Loucy (cell line): ENCODE results near the gene NXPH2.

Experiments used
- H2AFZ ChIP-seq: fragments of 200-600 bp; sonication (generic); 2 replicates; pipeline ENCODE4 v1.6.0; 2016; ENCODE audit warnings: antibody characterized with exemption, mild to moderate bottlenecking, low read length, moderate library complexity
- H3F3A ChIP-seq: fragments of 200-600 bp; 2 replicates; pipeline ENCODE4 v1.6.0; 2016; ENCODE audit warnings: antibody characterized with exemption, low read depth, mild to moderate bottlenecking
- H3K27me3 ChIP-seq: fragments of 200-600 bp; sonication (generic); 2 replicates; pipeline ENCODE4 v1.6.1; 2014; ENCODE audit warnings: low read length, mild to moderate bottlenecking; ENCODE audit not compliant: insufficient read depth, poor library complexity, severe bottlenecking
- H3K36me3 ChIP-seq: fragments of 200-600 bp; sonication (generic); 2 replicates; pipeline ENCODE4 v1.6.1; 2016; ENCODE audit warnings: low read length; ENCODE audit not compliant: insufficient read depth
- H3K4me1 ChIP-seq: fragments of 200-600 bp; sonication (generic); 2 replicates; pipeline ENCODE4 v1.5.1; 2014; ENCODE audit warnings: low read length, mild to moderate bottlenecking; ENCODE audit not compliant: insufficient read depth, poor library complexity, severe bottlenecking
- H3K4me2 ChIP-seq: fragments of 200-600 bp; sonication (generic); 2 replicates; pipeline ENCODE4 v1.6.0; 2014; ENCODE audit warnings: antibody characterized with exemption, low read length, low read depth, mild to moderate bottlenecking; ENCODE audit not compliant: poor library complexity, severe bottlenecking
- H3K4me3 ChIP-seq: fragments of 200-600 bp; sonication (generic); 2 replicates; pipeline ENCODE4 v1.5.1; 2014; ENCODE audit warnings: low read length, mild to moderate bottlenecking, mixed read lengths; ENCODE audit not compliant: poor library complexity, severe bottlenecking
- H3K79me2 ChIP-seq: fragments of 200-600 bp; sonication (generic); 2 replicates; pipeline ENCODE4 v1.6.1; 2014; ENCODE audit warnings: low read length; ENCODE audit not compliant: insufficient read depth
- H3K9ac ChIP-seq: fragments of 200-600 bp; sonication (generic); 2 replicates; pipeline ENCODE4 v1.6.0; 2014; ENCODE audit warnings: mild to moderate bottlenecking, low read depth, low read length, moderate library complexity; ENCODE audit not compliant: poor library complexity, severe bottlenecking
- H3K9me2 ChIP-seq: fragments of 200-600 bp; sonication (generic); replicated peaks from 2 replicates; pipeline ENCODE4 v1.6.1; 2016; ENCODE audit warnings: low read depth, low read length, mixed read lengths
- H3K9me3 ChIP-seq: fragments of 200-600 bp; sonication (generic); 2 replicates; pipeline ENCODE4 v1.6.1; 2014; ENCODE audit warnings: mild to moderate bottlenecking, antibody characterized with exemption, low read length, low read depth; ENCODE audit not compliant: insufficient read depth
- H4K20me1 ChIP-seq: fragments of 200-600 bp; sonication (generic); 2 replicates; pipeline ENCODE4 v1.6.0; 2014; ENCODE audit warnings: antibody characterized with exemption, low read length, mild to moderate bottlenecking; ENCODE audit not compliant: insufficient read depth, poor library complexity, severe bottlenecking
- EZH2phosphoT487 ChIP-seq: fragments of 200-600 bp; IDR thresholded peaks from 2 replicates; pipeline ENCODE4 v1.6.1; 2018; ENCODE audit warnings: antibody characterized with exemption, mild to moderate bottlenecking, moderate library complexity, borderline replicate concordance
- TF ChIP-seq, protein P1 (sequence below): fragments of 200-600 bp; sonication (generic); conservative IDR thresholded peaks from 2 replicates; pipeline ENCODE4 v1.5.1; 2014; ENCODE audit warnings: mild to moderate bottlenecking, antibody characterized with exemption, low read length

NXPH2 gene

DNA sequence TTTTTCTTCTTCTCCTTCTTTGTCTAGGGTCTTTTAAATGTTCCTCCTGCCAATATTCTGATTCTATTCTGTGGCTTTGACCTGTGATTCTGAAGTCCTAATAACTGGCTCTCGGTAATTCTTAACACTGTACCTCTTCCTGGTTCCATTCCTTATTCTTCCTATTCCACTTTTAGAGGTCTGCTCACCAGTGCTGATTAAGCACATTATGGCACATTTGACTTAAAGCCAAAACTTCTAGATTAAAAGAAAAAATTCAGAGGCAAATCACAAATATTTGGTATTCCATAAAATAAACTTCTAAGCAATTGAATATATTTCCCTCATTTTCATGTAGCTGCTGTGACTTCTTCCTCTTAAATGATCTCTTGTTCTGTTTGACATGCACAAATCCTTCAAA, 47.5 kb downstream of the NXPH2 start:
- H3K27me3 ChIP-seq = no peaks in the 10 kb centered on the region
- H3K9me3 ChIP-seq = no peaks in the 10 kb centered on the region

DNA sequence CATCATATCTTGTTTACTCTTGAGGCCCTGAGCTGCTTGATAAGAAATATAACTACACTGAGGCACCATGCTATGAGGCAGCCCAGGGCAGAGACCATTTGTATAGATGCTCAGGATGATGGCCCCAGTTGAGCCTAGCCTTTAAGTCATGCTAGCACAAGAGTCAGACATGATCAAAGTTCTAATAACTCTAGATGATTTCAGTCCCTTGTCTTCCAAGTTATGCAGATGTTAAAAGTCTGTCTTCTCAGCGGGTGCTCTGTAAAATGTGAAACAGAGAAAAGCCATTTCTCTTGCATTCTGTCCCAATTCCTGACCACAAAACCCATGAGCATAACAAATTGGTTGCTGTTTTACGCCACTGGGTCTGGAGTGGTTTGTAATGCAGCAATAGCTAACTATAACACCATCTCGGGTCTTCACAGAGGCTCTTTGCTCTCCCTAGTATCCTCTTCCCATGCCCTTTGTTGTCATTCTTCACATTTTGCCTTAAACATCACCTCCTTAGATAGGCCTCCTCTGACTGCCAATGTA, 49.6 kb downstream of the NXPH2 start:
- H3K4me3 ChIP-seq = no peak overlapping the region

More for the DNA sequence above, 47.5 kb downstream of the NXPH2 start:
- Histone ChIP-seq H3K79me2 (no peaks in the 10 kb centered on the region), H3K4me2 (no peak overlapping the region), H3K36me3 (no peaks in the 10 kb centered on the region), H3K4me3 (no peak overlapping the region), H3F3A (no peaks in the 10 kb centered on the region), H2AFZ (no peak overlapping the region), H4K20me1 (no peaks in the 10 kb centered on the region), H3K9me2 (no peaks in the 10 kb centered on the region), H3K9ac (no peak overlapping the region), H3K4me1 (no peaks in the 10 kb centered on the region)
- TF ChIP-seq, protein P1, sequence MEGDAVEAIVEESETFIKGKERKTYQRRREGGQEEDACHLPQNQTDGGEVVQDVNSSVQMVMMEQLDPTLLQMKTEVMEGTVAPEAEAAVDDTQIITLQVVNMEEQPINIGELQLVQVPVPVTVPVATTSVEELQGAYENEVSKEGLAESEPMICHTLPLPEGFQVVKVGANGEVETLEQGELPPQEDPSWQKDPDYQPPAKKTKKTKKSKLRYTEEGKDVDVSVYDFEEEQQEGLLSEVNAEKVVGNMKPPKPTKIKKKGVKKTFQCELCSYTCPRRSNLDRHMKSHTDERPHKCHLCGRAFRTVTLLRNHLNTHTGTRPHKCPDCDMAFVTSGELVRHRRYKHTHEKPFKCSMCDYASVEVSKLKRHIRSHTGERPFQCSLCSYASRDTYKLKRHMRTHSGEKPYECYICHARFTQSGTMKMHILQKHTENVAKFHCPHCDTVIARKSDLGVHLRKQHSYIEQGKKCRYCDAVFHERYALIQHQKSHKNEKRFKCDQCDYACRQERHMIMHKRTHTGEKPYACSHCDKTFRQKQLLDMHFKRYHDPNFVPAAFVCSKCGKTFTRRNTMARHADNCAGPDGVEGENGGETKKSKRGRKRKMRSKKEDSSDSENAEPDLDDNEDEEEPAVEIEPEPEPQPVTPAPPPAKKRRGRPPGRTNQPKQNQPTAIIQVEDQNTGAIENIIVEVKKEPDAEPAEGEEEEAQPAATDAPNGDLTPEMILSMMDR = no peak
- no peak for TF ChIP-seq EZH2phosphoT487

DNA sequence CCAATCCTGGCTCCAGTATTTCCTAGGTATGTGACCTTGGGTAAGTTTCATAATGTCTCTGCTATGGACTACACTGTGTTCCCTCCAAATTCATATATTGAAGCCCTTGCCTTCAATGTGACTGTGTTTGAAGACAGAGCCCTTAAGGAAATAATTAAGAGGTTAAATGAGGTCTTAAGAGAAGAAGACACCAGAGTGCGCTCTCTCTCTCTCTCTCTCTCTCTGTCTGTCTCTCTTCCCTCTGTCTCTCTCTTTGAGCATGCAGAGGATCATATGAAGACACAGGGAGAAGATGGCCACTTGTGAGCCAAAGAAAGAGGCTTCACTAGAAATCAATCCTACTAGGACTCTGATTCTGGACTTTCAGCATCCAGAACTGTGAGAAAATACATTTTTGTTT, 52.2 kb downstream of the NXPH2 start:
- TF ChIP-seq, protein P1 = no peak
- TF ChIP-seq EZH2phosphoT487 = no peak
- H3K27me3 ChIP-seq = no peaks in the 10 kb centered on the region
- H3K4me2 ChIP-seq = no peak overlapping the region
- no peaks in the 10 kb centered on the region for H3K9me2 ChIP-seq
- H3K9ac ChIP-seq = no peak overlapping the region
- no peaks in the 10 kb centered on the region for H4K20me1 ChIP-seq
- H3K36me3 ChIP-seq = no peaks in the 10 kb centered on the region
- H3K9me3 ChIP-seq = no peaks in the 10 kb centered on the region
- no peak overlapping the region for H2AFZ ChIP-seq
- H3K4me3 ChIP-seq = no peak overlapping the region
- H3F3A ChIP-seq = no peaks in the 10 kb centered on the region
- no peaks in the 10 kb centered on the region for H3K79me2 ChIP-seq
- no peaks in the 10 kb centered on the region for H3K4me1 ChIP-seq

More for the DNA sequence above, 49.6 kb downstream of the NXPH2 start:
- no peaks in the 10 kb centered on the region for H3K27me3 ChIP-seq
- H3K36me3 ChIP-seq = no peaks in the 10 kb centered on the region
- no peak overlapping the region for H3K4me2 ChIP-seq
- no peaks in the 10 kb centered on the region for H3K79me2 ChIP-seq
- H3K9me2 ChIP-seq = no peaks in the 10 kb centered on the region
- TF ChIP-seq, protein P1 = no peak
- TF ChIP-seq EZH2phosphoT487 = no peak
- H3K9ac ChIP-seq = no peak overlapping the region
- H3K4me1 ChIP-seq = no peaks in the 10 kb centered on the region
- H4K20me1 ChIP-seq = no peaks in the 10 kb centered on the region
- no peaks in the 10 kb centered on the region for H3F3A ChIP-seq
- no peak overlapping the region for H2AFZ ChIP-seq
- no peaks in the 10 kb centered on the region for H3K9me3 ChIP-seq
